ENCODE results near the gene AANAT. TPM values are rescaled to one million over a fixed set of nuclear protein-coding genes. Genes with fewer than 3 reads are reported as not detected.
"Not testable (repeated sequence)": the region's sequence is repeated elsewhere in the genome, so short reads cannot be mapped to it uniquely, and the experiment has no call there.

The AANAT gene
- total RNA-seq, 2 experiments from 2014 or later: not detected

DNA sequence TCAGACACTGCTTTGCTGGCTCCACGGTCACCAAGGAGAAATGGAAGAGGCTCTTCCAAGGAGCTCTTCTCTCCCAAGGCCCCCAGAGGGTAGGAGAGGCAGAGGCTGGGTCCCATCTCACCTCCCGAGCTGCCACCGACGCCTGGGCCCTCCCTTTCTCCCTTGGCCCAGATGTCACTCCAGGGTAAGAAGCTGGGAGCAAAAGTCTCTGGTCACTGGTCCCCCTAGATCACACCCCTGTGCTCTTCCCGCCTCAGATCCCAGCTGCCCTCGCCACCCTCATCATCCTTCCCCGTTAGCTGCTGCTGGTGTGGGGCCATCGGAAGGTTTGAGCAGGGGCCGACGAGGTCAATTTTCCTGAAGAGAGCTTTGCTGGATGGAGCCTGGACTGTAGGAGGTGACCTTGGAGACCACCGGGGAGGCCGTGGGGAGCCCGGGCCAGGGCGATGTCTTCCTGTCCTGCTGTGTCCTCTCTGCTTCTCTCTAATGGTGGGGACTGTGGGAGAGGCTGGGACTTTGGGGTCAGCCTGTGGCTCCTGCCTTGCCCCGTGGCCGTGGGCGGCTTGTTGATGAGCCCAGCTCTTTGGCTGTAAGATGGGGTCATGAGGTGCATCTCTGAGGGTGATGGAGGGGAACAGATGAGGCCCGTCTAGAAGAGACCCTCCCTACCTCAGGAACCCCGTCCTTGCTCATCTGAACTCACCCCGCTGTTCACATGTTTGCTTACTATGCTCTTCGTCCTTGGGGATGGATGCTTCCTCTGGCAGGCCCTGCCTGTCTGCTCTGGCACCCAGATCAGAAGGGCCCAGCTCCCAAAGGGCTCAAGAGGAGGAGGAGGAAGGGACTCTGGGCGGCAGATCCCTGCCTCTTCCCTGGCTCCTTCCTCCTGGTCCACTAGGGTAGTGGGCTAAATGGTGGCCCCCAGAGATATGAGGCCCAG lies 45.2 kb downstream of the AANAT start:
- H3K9me2 ChIP-seq (ENCODE audit: insufficient read depth, low read length): no peaks in the 10 kb centered on the region

GRCh38 chr17:76513306-76513692 lies 45.9 kb downstream of the AANAT start:
- BruUV-seq (replicated peaks): no TSS peak
- no peak for TF ChIP-seq CTCF (conservative IDR thresholded peaks at IDR 0.05; ENCODE audit: low read length)
- no peak for TF ChIP-seq EZH2phosphoT487 (IDR thresholded peaks at IDR 0.05; ENCODE audit: borderline replicate concordance, low read depth, low read length)
- Histone ChIP-seq H3K27ac (ENCODE audit: low read depth, low read length, poor library complexity, severe bottlenecking) (no peak overlapping the region), H3K9me3 (ENCODE audit: low read length) (no peaks in the 10 kb centered on the region), H3K4me3 (ENCODE audit: low read depth, low read length, poor library complexity, severe bottlenecking) (no peak overlapping the region), H4K20me1 (ENCODE audit: insufficient read depth, low read length) (no peaks in the 10 kb centered on the region), H3K9me2 (ENCODE audit: insufficient read depth, low read length) (no peaks in the 10 kb centered on the region), H3K4me1 (ENCODE audit: insufficient read depth, low read length, poor library complexity, severe bottlenecking) (peaks cover 10% of the 10 kb centered on the region), H3K4me2 (ENCODE audit: low read length) (no peak overlapping the region), H3K79me2 (ENCODE audit: insufficient read depth, low read depth, low read length) (no peaks in the 10 kb centered on the region), H3K36me3 (ENCODE audit: insufficient read depth, low read length) (no peaks in the 10 kb centered on the region), H2AFZ (ENCODE audit: low read length) (no peak overlapping the region)
- intact Hi-C loops (cut with micrococcal nuclease; ENCODE audit: unreplicated experiment): no loop called here
- ChIA-PET CTCF (ENCODE audit: unreplicated experiment) (interaction anchor here (0.5 kb wide), 1 partner anchor 10 kb away, joined by 3 read pairs; no protein-coding TSS in a partner anchor), POLR2A (interaction anchor here (2.0 kb wide), 1 partner anchor 15 kb away, joined by 6 read pairs; no protein-coding TSS in a partner anchor)
- DNase-seq (ENCODE audit: low spot score): no peak

More for the DNA sequence above, 45.2 kb downstream of the AANAT start:
- DNase-seq (ENCODE audit: low spot score): no peak
- POLR2A ChIA-PET: interaction anchor here (2.0 kb wide), 1 partner anchor 16 kb away, joined by 6 read pairs; no protein-coding TSS in a partner anchor
- H3K4me3 ChIP-seq (ENCODE audit: low read depth, low read length, poor library complexity, severe bottlenecking): no peak overlapping the region
- H3K36me3 ChIP-seq (ENCODE audit: insufficient read depth, low read length): no peaks in the 10 kb centered on the region
- H3K4me2 ChIP-seq (ENCODE audit: low read length): no peak overlapping the region
- H4K20me1 ChIP-seq (ENCODE audit: insufficient read depth, low read length): no peaks in the 10 kb centered on the region
- no peak for TF ChIP-seq CTCF (conservative IDR thresholded peaks at IDR 0.05; ENCODE audit: low read length)
- no peak for TF ChIP-seq EZH2phosphoT487 (IDR thresholded peaks at IDR 0.05; ENCODE audit: borderline replicate concordance, low read depth, low read length)
- CTCF ChIA-PET (ENCODE audit: unreplicated experiment): interaction anchor here (0.7 to 1.3 kb wide), 2 partner anchors 18 to 59 kb away, joined by 3 read pairs; partner anchors contain the start of gene UBE2O
- H3K79me2 ChIP-seq (ENCODE audit: insufficient read depth, low read depth, low read length): no peaks in the 10 kb centered on the region
- intact Hi-C loops (cut with micrococcal nuclease; ENCODE audit: unreplicated experiment): no loop called here
- H2AFZ ChIP-seq (ENCODE audit: low read length): no peak overlapping the region
- BruUV-seq (replicated peaks): no TSS peak
- H3K9me3 ChIP-seq (ENCODE audit: low read length): no peaks in the 10 kb centered on the region
- no peak overlapping the region for H3K27ac ChIP-seq (ENCODE audit: low read depth, low read length, poor library complexity, severe bottlenecking)
- H3K4me1 ChIP-seq (ENCODE audit: insufficient read depth, low read length, poor library complexity, severe bottlenecking): peaks cover 10% of the 10 kb centered on the region

- not testable (repeated sequence) for H3K4me1 ChIP-seq (ENCODE audit: insufficient read depth, low read length, poor library complexity, severe bottlenecking); H3K36me3 ChIP-seq (ENCODE audit: insufficient read depth, low read length); H3K9me3 ChIP-seq (ENCODE audit: low read length)
Observed at GRCh38 chr17:76514355-76514754, 47.0 kb downstream of the AANAT start.

More at GRCh38 chr17:76514355-76514754, 47.0 kb downstream of the AANAT start:
- POLR2A ChIA-PET: interaction anchor here (0.7 to 1.0 kb wide), 2 partner anchors 8 to 14 kb away, joined by 3 to 4 read pairs; no protein-coding TSS in a partner anchor
- intact Hi-C loops (cut with micrococcal nuclease; ENCODE audit: unreplicated experiment); H2AFZ ChIP-seq (ENCODE audit: low read length); H3K27ac ChIP-seq (ENCODE audit: low read depth, low read length, poor library complexity, severe bottlenecking); H3K4me2 ChIP-seq (ENCODE audit: low read length); BruUV-seq (replicated peaks); H3K79me2 ChIP-seq (ENCODE audit: insufficient read depth, low read depth, low read length); H3K9me2 ChIP-seq (ENCODE audit: insufficient read depth, low read length); DNase-seq (ENCODE audit: low spot score); H4K20me1 ChIP-seq (ENCODE audit: insufficient read depth, low read length); H3K4me3 ChIP-seq (ENCODE audit: low read depth, low read length, poor library complexity, severe bottlenecking); CTCF ChIA-PET (ENCODE audit: unreplicated experiment): not testable (repeated sequence)

All from OCI-LY7 (cell line).